WTC11 (cell line): ENCODE measurements around the gene SPTBN4. TPM values are rescaled to one million over a fixed set of nuclear protein-coding genes. Genes with fewer than 3 reads are reported as not detected.

ENCODE experiments used
- ATAC-seq: fragments of 200-7000 bp; cut with Tn5 transposase; 2 replicates; pipeline ENCODE4 v1.10.0; 2021; ENCODE audit warnings: mild to moderate bottlenecking, moderate library complexity
- CTCF ChIA-PET: fragments of 300-600 bp; sonication (Branson Sonifier 250); formaldehyde crosslinking; loops from one replicate; lab custom pipeline; 2021; ENCODE audit warnings: antibody characterized with exemption; lab: Charles Lee
- POLR2A ChIA-PET: fragments of 350-600 bp; sonication (Branson Sonifier 250); formaldehyde crosslinking; loops from one replicate; lab custom pipeline; 2021; ENCODE audit warnings: antibody characterized with exemption; lab: Charles Lee
- DNase-seq: peaks from one replicate; pipeline ENCODE4 v3.0.0; 2021; ENCODE audit warnings: low spot score
- H3K27ac Mint-ChIP-seq: 2 replicates; pipeline ENCODE4 v1.8.0; 2021; ENCODE audit warnings: mixed read lengths
- H3K27me3 Mint-ChIP-seq: 2 replicates; pipeline ENCODE4 v1.8.0; 2021; ENCODE audit warnings: low read depth, mild to moderate bottlenecking, moderate library complexity, mixed read lengths
- H3K36me3 Mint-ChIP-seq: 2 replicates; pipeline ENCODE4 v1.8.0; 2021; ENCODE audit warnings: mixed read lengths
- H3K4me1 Mint-ChIP-seq: 2 replicates; pipeline ENCODE4 v1.8.0; 2022; ENCODE audit warnings: mixed read lengths
- H3K4me3 Mint-ChIP-seq: 2 replicates; pipeline ENCODE4 v1.8.0; 2021; ENCODE audit warnings: mild to moderate bottlenecking, moderate library complexity, mixed read lengths
- H3K9me3 Mint-ChIP-seq: 2 replicates; pipeline ENCODE4 v1.8.0; 2021; ENCODE audit warnings: mixed read lengths
- CREM ChIP-seq: sonication (generic); formaldehyde crosslinking; IDR thresholded peaks from 2 replicates; pipeline ENCODE4 v1.8.1; 2022; ENCODE audit warnings: mild to moderate bottlenecking, missing genetic modification reagents, moderate library complexity
- ETV6 ChIP-seq: sonication (generic); formaldehyde crosslinking; IDR thresholded peaks from 2 replicates; pipeline ENCODE4 v1.8.1; 2022; ENCODE audit warnings: mild to moderate bottlenecking, missing genetic modification reagents
- FOXJ3 ChIP-seq: sonication (generic); formaldehyde crosslinking; IDR thresholded peaks from 2 replicates; pipeline ENCODE4 v1.9.0; 2021; ENCODE audit warnings: missing genetic modification reagents, mild to moderate bottlenecking, borderline replicate concordance
- FOXP1 ChIP-seq: sonication (generic); formaldehyde crosslinking; IDR thresholded peaks from 2 replicates; pipeline ENCODE4 v1.8.0; 2022; ENCODE audit warnings: missing genetic modification reagents, mild to moderate bottlenecking, moderate library complexity, borderline replicate concordance
- GTF2I ChIP-seq: fragments of 250-450 bp; sonication (Bioruptor Pico); conservative IDR thresholded peaks from 2 replicates; pipeline ENCODE4 v1.4.0; 2021; ENCODE audit warnings: mild to moderate bottlenecking
- NFYB ChIP-seq: sonication (generic); formaldehyde crosslinking; conservative IDR thresholded peaks from 2 replicates; pipeline ENCODE4 v1.8.0; 2022; ENCODE audit warnings: low read depth, missing genetic modification reagents
- TCF7 ChIP-seq: sonication (generic); formaldehyde crosslinking; IDR thresholded peaks from 2 replicates; pipeline ENCODE4 v1.8.0; 2022; ENCODE audit warnings: mild to moderate bottlenecking, low read depth, missing genetic modification reagents, moderate library complexity
- ZBTB21 ChIP-seq: sonication (generic); formaldehyde crosslinking; IDR thresholded peaks from 2 replicates; pipeline ENCODE4 v1.8.1; 2023; ENCODE audit warnings: mild to moderate bottlenecking, missing genetic modification reagents, borderline replicate concordance
- ZNF121 ChIP-seq: sonication (generic); formaldehyde crosslinking; IDR thresholded peaks from 2 replicates; pipeline ENCODE4 v1.8.0; 2023; ENCODE audit warnings: missing genetic modification reagents
- ZNF232 ChIP-seq: sonication (generic); formaldehyde crosslinking; IDR thresholded peaks from 2 replicates; pipeline ENCODE4 v1.8.0; 2022; ENCODE audit warnings: mild to moderate bottlenecking, missing genetic modification reagents
- ZNF263 ChIP-seq: sonication (generic); formaldehyde crosslinking; IDR thresholded peaks from 2 replicates; pipeline ENCODE4 v1.8.1; 2022; ENCODE audit warnings: low read depth, mild to moderate bottlenecking, moderate library complexity, missing genetic modification reagents
- total RNA-seq: library from RNA; stranded (reverse); gene quantifications from 3 replicates; pipeline ENCODE4 v1.2.3, GENCODE V29; 2021
- TF ChIP-seq, protein P1 (sequence below): sonication (generic); formaldehyde crosslinking; IDR thresholded peaks from 2 replicates; pipeline ENCODE4 v1.8.1; 2023; ENCODE audit warnings: mild to moderate bottlenecking, missing genetic modification reagents, borderline replicate concordance
- TF ChIP-seq, protein P2 (sequence below): fragments of 200-600 bp; IDR thresholded peaks from 2 replicates; pipeline ENCODE4 v1.8.0; 2022; ENCODE audit warnings: antibody characterized with exemption
- TF ChIP-seq, protein P3 (sequence below): sonication (generic); formaldehyde crosslinking; IDR thresholded peaks from 2 replicates; pipeline ENCODE4 v1.8.1; 2023; ENCODE audit warnings: mild to moderate bottlenecking, missing genetic modification reagents
- TF ChIP-seq, protein P4 (sequence below): sonication (generic); formaldehyde crosslinking; IDR thresholded peaks from 2 replicates; pipeline ENCODE4 v1.8.0; 2022; ENCODE audit warnings: mild to moderate bottlenecking, missing genetic modification reagents
- TF ChIP-seq, protein P5 (sequence below): fragments of 250-450 bp; sonication (Bioruptor Pico); IDR thresholded peaks from 2 replicates; pipeline ENCODE4 v1.8.0; 2021; ENCODE audit warnings: mild to moderate bottlenecking
- TF ChIP-seq, protein P6 (sequence below): sonication (generic); formaldehyde crosslinking; IDR thresholded peaks from 2 replicates; pipeline ENCODE4 v1.8.0; 2023; ENCODE audit warnings: missing genetic modification reagents

Gene SPTBN4
- total RNA-seq, 1 experiment from 2014 or later: 2.8 TPM

DNA sequence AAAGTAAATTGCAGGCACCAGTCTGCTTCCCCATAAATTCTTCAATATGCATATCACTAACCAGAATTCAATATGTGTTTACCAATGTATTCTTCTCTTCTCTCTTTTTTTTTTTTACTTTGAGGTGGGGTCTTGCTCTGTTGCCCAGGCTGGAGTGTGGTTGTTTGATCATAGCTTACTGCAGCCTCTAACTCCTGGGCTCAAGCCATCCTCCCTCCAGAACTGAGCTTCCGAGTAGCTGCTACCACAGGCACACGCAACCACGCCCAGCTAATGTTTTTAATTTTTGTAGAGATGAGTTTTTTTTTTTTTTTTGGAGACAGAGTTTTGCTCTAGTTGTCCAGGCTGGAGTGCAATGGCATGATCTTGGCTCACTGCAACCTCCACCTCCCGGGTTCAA, 151.2 kb downstream of the SPTBN4 start:
- no peak for ATAC-seq
- TF ChIP-seq ZBTB21 (CRISPR knock-in tag) (no peak), ZNF121 (CRISPR knock-in tag) (peak; percentile 49; the same call in 1 of the 2 replicates), ZNF263 (CRISPR knock-in tag) (no peak)
- TF ChIP-seq, protein P1, sequence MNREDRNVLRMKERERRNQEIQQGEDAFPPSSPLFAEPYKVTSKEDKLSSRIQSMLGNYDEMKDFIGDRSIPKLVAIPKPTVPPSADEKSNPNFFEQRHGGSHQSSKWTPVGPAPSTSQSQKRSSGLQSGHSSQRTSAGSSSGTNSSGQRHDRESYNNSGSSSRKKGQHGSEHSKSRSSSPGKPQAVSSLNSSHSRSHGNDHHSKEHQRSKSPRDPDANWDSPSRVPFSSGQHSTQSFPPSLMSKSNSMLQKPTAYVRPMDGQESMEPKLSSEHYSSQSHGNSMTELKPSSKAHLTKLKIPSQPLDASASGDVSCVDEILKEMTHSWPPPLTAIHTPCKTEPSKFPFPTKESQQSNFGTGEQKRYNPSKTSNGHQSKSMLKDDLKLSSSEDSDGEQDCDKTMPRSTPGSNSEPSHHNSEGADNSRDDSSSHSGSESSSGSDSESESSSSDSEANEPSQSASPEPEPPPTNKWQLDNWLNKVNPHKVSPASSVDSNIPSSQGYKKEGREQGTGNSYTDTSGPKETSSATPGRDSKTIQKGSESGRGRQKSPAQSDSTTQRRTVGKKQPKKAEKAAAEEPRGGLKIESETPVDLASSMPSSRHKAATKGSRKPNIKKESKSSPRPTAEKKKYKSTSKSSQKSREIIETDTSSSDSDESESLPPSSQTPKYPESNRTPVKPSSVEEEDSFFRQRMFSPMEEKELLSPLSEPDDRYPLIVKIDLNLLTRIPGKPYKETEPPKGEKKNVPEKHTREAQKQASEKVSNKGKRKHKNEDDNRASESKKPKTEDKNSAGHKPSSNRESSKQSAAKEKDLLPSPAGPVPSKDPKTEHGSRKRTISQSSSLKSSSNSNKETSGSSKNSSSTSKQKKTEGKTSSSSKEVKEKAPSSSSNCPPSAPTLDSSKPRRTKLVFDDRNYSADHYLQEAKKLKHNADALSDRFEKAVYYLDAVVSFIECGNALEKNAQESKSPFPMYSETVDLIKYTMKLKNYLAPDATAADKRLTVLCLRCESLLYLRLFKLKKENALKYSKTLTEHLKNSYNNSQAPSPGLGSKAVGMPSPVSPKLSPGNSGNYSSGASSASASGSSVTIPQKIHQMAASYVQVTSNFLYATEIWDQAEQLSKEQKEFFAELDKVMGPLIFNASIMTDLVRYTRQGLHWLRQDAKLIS (CRISPR knock-in tag): no peak
- ChIA-PET POLR2A (no interaction called here), CTCF (no interaction called here)
- no peak overlapping the region for H3K27ac Mint-ChIP-seq
- DNase-seq: no peak
- no peaks in the 10 kb centered on the region for H3K9me3 Mint-ChIP-seq
- H3K4me3 Mint-ChIP-seq: no peak overlapping the region
- H3K4me1 Mint-ChIP-seq: peaks cover 10% of the 10 kb centered on the region; the same call in 1 of the 2 replicates
- H3K36me3 Mint-ChIP-seq: peaks cover 34% of the 10 kb centered on the region
- peaks cover 5% of the 10 kb centered on the region for H3K27me3 Mint-ChIP-seq

DNA sequence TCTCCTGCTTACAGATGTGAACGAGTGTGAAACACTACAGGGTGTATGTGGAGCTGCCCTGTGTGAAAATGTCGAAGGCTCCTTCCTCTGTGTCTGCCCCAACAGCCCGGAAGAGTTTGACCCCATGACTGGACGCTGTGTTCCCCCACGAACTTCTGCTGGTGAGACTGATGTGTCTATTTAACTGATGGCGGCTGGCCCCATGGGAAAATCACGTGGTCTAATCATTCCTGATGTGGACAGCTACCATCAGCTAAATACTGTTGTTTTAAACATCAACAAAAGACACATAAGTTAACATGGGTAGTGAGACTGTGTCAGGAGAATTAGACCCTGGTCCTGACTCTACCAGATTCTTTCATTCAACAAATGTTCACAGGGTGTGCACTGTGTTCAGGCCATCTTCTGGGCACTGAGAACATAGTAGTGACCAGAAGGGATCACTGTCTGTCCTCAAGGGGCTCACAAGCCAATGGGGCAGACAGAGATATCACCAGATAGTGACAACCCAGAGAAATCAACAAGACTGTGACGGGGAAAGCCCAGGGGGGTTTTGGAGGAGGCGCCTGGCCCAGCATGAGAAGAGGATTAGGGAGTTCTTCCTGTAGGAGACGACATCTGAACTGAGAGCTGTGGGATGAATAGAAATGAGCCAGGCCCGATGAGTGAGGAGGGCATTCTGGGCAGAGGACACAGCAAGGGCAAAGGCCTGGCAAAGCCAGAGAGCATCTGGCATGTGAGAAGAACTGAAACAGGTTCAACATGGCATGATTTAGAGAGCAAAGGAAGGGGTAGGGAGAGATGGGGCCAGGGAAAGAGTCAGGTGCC, 152.7 kb downstream of the SPTBN4 start:
- H3K9me3 Mint-ChIP-seq: no peaks in the 10 kb centered on the region
- peaks cover 21% of the 10 kb centered on the region for H3K4me1 Mint-ChIP-seq
- H3K36me3 Mint-ChIP-seq: peaks cover 34% of the 10 kb centered on the region
- H3K27ac Mint-ChIP-seq: no peak overlapping the region; the same call in 1 of the 2 replicates
- ChIA-PET POLR2A (no interaction called here), CTCF (interaction anchor here (0.9 kb wide), 1 partner anchor 15 kb away, joined by 5 read pairs; no protein-coding TSS in a partner anchor)
- no peak overlapping the region for H3K4me3 Mint-ChIP-seq
- H3K27me3 Mint-ChIP-seq: peaks cover 4% of the 10 kb centered on the region
- ATAC-seq (no peak), DNase-seq (no peak)
- TF ChIP-seq TCF7: no peak
- no peak for TF ChIP-seq CREM (CRISPR knock-in tag)
- no peak for TF ChIP-seq FOXP1 (CRISPR knock-in tag)
- TF ChIP-seq, protein P2, sequence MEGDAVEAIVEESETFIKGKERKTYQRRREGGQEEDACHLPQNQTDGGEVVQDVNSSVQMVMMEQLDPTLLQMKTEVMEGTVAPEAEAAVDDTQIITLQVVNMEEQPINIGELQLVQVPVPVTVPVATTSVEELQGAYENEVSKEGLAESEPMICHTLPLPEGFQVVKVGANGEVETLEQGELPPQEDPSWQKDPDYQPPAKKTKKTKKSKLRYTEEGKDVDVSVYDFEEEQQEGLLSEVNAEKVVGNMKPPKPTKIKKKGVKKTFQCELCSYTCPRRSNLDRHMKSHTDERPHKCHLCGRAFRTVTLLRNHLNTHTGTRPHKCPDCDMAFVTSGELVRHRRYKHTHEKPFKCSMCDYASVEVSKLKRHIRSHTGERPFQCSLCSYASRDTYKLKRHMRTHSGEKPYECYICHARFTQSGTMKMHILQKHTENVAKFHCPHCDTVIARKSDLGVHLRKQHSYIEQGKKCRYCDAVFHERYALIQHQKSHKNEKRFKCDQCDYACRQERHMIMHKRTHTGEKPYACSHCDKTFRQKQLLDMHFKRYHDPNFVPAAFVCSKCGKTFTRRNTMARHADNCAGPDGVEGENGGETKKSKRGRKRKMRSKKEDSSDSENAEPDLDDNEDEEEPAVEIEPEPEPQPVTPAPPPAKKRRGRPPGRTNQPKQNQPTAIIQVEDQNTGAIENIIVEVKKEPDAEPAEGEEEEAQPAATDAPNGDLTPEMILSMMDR: no peak
- TF ChIP-seq, protein P3, sequence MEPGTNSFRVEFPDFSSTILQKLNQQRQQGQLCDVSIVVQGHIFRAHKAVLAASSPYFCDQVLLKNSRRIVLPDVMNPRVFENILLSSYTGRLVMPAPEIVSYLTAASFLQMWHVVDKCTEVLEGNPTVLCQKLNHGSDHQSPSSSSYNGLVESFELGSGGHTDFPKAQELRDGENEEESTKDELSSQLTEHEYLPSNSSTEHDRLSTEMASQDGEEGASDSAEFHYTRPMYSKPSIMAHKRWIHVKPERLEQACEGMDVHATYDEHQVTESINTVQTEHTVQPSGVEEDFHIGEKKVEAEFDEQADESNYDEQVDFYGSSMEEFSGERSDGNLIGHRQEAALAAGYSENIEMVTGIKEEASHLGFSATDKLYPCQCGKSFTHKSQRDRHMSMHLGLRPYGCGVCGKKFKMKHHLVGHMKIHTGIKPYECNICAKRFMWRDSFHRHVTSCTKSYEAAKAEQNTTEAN (CRISPR knock-in tag): no peak
- TF ChIP-seq, protein P4, sequence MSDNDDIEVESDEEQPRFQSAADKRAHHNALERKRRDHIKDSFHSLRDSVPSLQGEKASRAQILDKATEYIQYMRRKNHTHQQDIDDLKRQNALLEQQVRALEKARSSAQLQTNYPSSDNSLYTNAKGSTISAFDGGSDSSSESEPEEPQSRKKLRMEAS (CRISPR knock-in tag): no peak
- no peak for TF ChIP-seq GTF2I (CRISPR knock-in tag)
- no peak for TF ChIP-seq NFYB (CRISPR knock-in tag)

DNA sequence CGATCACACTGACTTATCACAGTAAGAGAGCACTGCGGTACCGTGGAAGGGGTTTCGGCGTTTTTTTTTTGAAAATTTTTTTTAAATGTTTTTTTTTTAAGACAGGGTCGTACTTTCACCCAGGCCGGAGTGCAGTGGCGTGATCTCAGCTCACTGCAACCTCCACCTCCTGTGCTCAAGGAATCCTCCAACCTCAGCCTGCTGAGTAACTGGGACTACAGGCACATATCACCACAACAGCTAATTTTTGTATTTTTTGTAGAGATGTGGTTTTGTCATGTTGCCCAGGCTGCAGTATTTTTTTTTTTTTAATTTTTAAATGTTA, 153.3 kb downstream of the SPTBN4 start:
- H3K9me3 Mint-ChIP-seq: no peaks in the 10 kb centered on the region
- CTCF ChIA-PET: interaction anchor here (0.7 to 1.2 kb wide), 3 partner anchors 15 to 701 kb away, joined by 3 to 5 read pairs (median 3); no protein-coding TSS in a partner anchor
- no peak for DNase-seq
- ATAC-seq: no peak
- peaks cover 38% of the 10 kb centered on the region for H3K36me3 Mint-ChIP-seq
- H3K27me3 Mint-ChIP-seq: peaks cover 4% of the 10 kb centered on the region
- POLR2A ChIA-PET: interaction anchor here (0.6 to 0.8 kb wide), 3 partner anchors 14 to 1804 kb away, joined by 3 read pairs; no protein-coding TSS in a partner anchor
- peaks cover 21% of the 10 kb centered on the region for H3K4me1 Mint-ChIP-seq
- no peak overlapping the region for H3K27ac Mint-ChIP-seq
- H3K4me3 Mint-ChIP-seq: no peak overlapping the region
- TF ChIP-seq, protein P5, sequence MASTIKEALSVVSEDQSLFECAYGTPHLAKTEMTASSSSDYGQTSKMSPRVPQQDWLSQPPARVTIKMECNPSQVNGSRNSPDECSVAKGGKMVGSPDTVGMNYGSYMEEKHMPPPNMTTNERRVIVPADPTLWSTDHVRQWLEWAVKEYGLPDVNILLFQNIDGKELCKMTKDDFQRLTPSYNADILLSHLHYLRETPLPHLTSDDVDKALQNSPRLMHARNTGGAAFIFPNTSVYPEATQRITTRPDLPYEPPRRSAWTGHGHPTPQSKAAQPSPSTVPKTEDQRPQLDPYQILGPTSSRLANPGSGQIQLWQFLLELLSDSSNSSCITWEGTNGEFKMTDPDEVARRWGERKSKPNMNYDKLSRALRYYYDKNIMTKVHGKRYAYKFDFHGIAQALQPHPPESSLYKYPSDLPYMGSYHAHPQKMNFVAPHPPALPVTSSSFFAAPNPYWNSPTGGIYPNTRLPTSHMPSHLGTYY (CRISPR knock-in tag): no peak
- TF ChIP-seq ZNF232 (CRISPR knock-in tag): no peak
- TF ChIP-seq, protein P6, sequence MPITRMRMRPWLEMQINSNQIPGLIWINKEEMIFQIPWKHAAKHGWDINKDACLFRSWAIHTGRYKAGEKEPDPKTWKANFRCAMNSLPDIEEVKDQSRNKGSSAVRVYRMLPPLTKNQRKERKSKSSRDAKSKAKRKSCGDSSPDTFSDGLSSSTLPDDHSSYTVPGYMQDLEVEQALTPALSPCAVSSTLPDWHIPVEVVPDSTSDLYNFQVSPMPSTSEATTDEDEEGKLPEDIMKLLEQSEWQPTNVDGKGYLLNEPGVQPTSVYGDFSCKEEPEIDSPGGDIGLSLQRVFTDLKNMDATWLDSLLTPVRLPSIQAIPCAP (CRISPR knock-in tag): no peak
- TF ChIP-seq ZBTB21 (CRISPR knock-in tag): no peak
- TF ChIP-seq ETV6 (CRISPR knock-in tag): no peak
- TF ChIP-seq, protein P2: no peak
- TF ChIP-seq FOXJ3 (CRISPR knock-in tag): no peak
- TF ChIP-seq, protein P3 (CRISPR knock-in tag): no peak
